Measurements from ENCODE around the gene SETD3.

The SETD3 gene

GRCh38 chr14:99389174-99389826 lies 91.4 kb downstream of the SETD3 start:
- no peak overlapping the region; the same call in 1 of the 2 replicates for H3K4me3 ChIP-seq (ENCODE audit: low read depth, low read length)
- DNase-seq (ENCODE audit: low read depth, low spot score) = no peak
- ChIA-PET POLR2A (no interaction called here), CTCF (interaction anchor here (0.5 to 14.1 kb wide), 13 partner anchors 9 to 239 kb away, joined by 3 to 358 read pairs (median 5); no protein-coding TSS in a partner anchor)
- peak; percentile 82 for TF ChIP-seq CTCF (IDR thresholded peaks at IDR 0.05; ENCODE audit: insufficient read depth, low read length, missing control alignments)

GRCh38 chr14:99388286-99388685 lies 92.4 kb downstream of the SETD3 start:
- DNase-seq (ENCODE audit: low read depth, low spot score) = no peak
- ChIA-PET POLR2A (no interaction called here), CTCF (interaction anchor here (1.0 to 14.1 kb wide), 9 partner anchors 8 to 123 kb away, joined by 3 to 358 read pairs (median 7); no protein-coding TSS in a partner anchor)
- no peak overlapping the region for H3K4me3 ChIP-seq (ENCODE audit: low read depth, low read length)
- no peak for TF ChIP-seq CTCF (IDR thresholded peaks at IDR 0.05; ENCODE audit: insufficient read depth, low read length, missing control alignments)

GRCh38 chr14:99387880-99388279 lies 92.8 kb downstream of the SETD3 start:
- POLR2A ChIA-PET = no interaction called here
- CTCF ChIA-PET = interaction anchor here (1.3 to 14.1 kb wide), 4 partner anchors 12 to 28 kb away, joined by 3 to 358 read pairs (median 52); no protein-coding TSS in a partner anchor
- TF ChIP-seq CTCF (IDR thresholded peaks at IDR 0.05; ENCODE audit: insufficient read depth, low read length, missing control alignments) = no peak

GRCh38 chr14:99384450-99385417 lies 95.9 kb downstream of the SETD3 start:
- POLR2A ChIA-PET = no interaction called here
- DNase-seq (ENCODE audit: low read depth, low spot score) = no peak
- TF ChIP-seq CTCF (IDR thresholded peaks at IDR 0.05; ENCODE audit: insufficient read depth, low read length, missing control alignments) = no peak
- CTCF ChIA-PET = interaction anchor here (7.0 kb wide), 1 partner anchor 9 kb away, joined by 56 read pairs; no protein-coding TSS in a partner anchor
- H3K4me3 ChIP-seq (ENCODE audit: low read depth, low read length) = no peak overlapping the region

More at GRCh38 chr14:99387880-99388279, 92.8 kb downstream of the SETD3 start:
- DNase-seq (ENCODE audit: low read depth, low spot score) = no peak
- no peak overlapping the region for H3K4me3 ChIP-seq (ENCODE audit: low read depth, low read length)

GRCh38 chr14:99383472-99384449 lies 96.9 kb downstream of the SETD3 start:
- no peak overlapping the region for H3K4me3 ChIP-seq (ENCODE audit: low read depth, low read length)
- ChIA-PET CTCF (interaction anchor here (7.0 kb wide), 1 partner anchor 10 kb away, joined by 56 read pairs; no protein-coding TSS in a partner anchor), POLR2A (no interaction called here)
- no peak for DNase-seq (ENCODE audit: low read depth, low spot score)
- TF ChIP-seq CTCF (IDR thresholded peaks at IDR 0.05; ENCODE audit: insufficient read depth, low read length, missing control alignments) = no peak
